ENCODE results near the gene BBLN.

DNA sequence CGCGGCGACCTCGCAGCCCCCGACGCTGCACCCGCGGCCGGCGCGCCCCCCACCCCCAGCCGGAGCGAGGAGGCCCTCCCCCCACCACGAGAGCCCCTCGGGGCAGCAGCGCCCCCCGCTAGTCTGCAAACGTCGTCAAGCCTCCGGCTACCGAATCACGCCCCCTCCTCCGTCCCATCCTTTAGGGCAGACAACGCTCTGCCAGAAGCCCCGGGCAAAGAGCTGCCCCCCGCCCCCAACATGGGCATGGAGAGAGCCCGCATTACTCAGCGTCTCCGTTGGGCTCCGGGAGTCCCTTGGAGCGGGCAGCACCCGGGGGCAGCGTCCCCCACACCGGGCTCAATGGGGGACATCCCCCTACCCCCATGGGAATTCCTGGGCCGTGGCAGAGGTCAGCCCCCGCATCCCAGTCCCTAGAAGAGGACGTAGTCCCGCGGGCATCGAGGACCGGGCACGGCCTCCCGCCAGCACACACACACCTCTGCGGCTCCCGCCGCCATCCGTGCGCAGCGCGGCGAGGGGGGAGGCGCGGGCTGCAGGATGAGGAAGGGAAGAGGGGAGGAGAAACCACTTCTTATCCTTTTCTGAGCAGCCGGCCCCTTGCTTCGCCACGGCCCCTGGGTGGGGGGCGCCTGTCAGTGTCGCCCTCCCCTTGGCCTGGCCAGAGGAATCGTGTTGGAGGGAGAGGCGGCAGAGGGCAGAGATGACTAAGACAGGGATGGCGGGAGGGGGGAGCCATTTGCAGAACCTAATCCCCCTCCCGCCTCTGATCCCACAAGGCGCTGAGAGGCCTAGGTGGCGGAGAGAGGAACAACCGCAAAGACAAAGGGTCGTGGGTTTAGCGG is 43.9 kb downstream of the BBLN start:
- TF ChIP-seq, protein P1, sequence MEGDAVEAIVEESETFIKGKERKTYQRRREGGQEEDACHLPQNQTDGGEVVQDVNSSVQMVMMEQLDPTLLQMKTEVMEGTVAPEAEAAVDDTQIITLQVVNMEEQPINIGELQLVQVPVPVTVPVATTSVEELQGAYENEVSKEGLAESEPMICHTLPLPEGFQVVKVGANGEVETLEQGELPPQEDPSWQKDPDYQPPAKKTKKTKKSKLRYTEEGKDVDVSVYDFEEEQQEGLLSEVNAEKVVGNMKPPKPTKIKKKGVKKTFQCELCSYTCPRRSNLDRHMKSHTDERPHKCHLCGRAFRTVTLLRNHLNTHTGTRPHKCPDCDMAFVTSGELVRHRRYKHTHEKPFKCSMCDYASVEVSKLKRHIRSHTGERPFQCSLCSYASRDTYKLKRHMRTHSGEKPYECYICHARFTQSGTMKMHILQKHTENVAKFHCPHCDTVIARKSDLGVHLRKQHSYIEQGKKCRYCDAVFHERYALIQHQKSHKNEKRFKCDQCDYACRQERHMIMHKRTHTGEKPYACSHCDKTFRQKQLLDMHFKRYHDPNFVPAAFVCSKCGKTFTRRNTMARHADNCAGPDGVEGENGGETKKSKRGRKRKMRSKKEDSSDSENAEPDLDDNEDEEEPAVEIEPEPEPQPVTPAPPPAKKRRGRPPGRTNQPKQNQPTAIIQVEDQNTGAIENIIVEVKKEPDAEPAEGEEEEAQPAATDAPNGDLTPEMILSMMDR (IDR thresholded peaks at IDR 0.05 in 4 of 5, conservative IDR thresholded peaks at IDR 0.05 in 1 of 5), result no peak
- no peak for TF ChIP-seq POLR2A (IDR thresholded peaks at IDR 0.05)
